ENCODE data around the gene MOSPD3. TPM values are rescaled to one million over a fixed set of nuclear protein-coding genes. Genes with fewer than 3 reads are reported as not detected.

The MOSPD3 gene
- total RNA-seq, 2 experiments from 2014 or later: 12.3 to 13.0 TPM

DNA sequence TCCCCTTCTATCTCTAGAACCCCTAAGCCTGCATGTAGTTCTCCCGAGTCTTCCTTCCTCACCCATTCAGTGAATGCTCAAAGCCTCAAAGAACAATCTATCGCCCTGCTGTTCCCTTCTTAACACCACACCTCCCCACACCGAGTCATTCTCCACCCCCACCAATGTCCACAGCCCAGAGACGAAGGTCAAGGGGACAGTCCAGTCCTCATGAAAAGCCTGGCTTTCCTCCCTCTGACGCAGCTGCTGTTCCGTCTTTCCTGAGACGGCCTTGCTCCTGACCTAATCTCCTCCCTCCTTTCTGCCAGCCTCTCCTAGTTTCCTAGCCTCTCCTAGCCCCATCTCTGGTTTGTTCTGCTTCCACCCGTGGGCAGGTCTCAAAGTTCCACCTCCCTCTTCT, 9.2 kb downstream of the MOSPD3 start:
- Mint-ChIP-seq H3K4me3 (no peak overlapping the region), H3K27ac (no peak overlapping the region), H3K27me3 (ENCODE audit: low read depth) (no peaks in the 10 kb centered on the region), H3K4me1 (ENCODE audit: low read depth) (peaks cover 8% of the 10 kb centered on the region), H3K9me3 (no peaks in the 10 kb centered on the region), H3K36me3 (ENCODE audit: low read depth) (no peaks in the 10 kb centered on the region)
- CTCF ChIA-PET: interaction anchor here (0.8 to 1.3 kb wide), 2 partner anchors 11 to 35 kb away, joined by 3 to 5 read pairs; partner anchors contain the start of genes FBXO24 and LRCH4
- intact Hi-C loops (cut with micrococcal nuclease): no loop called here
- no peak for DNase-seq

DNA sequence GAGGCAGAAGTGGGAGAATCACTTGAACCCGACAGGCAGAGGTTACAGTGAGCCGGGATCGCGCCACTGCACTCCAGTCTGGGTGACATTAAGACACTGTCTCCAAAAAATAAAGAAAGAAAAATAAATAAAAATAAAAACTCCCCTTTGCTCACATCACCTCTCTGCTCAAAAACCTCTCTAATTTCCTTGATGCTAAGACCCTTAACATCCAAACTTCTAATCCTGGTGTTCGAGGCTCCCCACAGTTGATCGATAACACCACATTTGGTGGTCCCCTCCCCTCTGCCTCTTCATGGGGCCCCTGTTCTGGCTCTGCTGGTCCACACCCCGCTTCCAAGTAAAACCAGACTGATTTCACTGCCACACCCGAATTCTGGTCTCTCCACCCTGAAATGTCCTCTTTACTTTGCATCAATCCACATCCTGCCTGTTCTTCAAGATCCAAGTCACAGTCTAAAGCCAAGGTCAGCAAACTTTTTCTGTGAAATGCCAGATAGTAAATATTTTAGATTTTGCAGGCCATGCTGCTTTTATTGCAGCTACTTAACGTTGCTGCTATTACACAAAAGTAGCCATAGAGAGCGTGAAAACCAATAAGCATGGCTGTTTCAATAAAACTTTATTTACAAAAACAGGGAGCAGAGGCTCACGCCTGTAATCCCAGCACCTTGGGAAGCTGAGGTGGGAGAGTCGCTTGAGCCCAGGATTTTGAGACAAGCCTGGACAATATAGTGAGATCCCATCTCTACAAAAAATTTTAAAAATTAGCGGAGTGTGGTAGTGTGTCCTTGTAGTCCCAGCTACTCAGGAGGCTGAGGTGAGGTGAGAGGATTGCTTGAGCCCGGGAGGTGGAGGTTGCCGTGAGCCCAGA, 11.8 kb downstream of the MOSPD3 start:
- H3K27ac Mint-ChIP-seq: no peak overlapping the region
- no peaks in the 10 kb centered on the region for H3K27me3 Mint-ChIP-seq (ENCODE audit: low read depth)
- no peaks in the 10 kb centered on the region for H3K9me3 Mint-ChIP-seq
- CTCF ChIA-PET: interaction anchor here (1.0 kb wide), 1 partner anchor 9 kb away, joined by 3 read pairs; no protein-coding TSS in a partner anchor
- H3K36me3 Mint-ChIP-seq (ENCODE audit: low read depth): no peaks in the 10 kb centered on the region
- H3K4me1 Mint-ChIP-seq (ENCODE audit: low read depth): peaks cover 15% of the 10 kb centered on the region
- intact Hi-C loops (cut with micrococcal nuclease): no loop called here
- no peak overlapping the region for H3K4me3 Mint-ChIP-seq
- no peak for DNase-seq

GRCh38 chr7:100626055-100626454, 13.7 kb downstream of the MOSPD3 start:
- CTCF ChIA-PET: interaction anchor here (0.6 to 2.5 kb wide), 4 partner anchors 41 to 548 kb away, joined by 3 to 13 read pairs (median 6); partner anchors contain the start of gene LRCH4

GRCh38 chr7:100626530-100627237, 14.3 kb downstream of the MOSPD3 start:
- peak overlapping the region; percentile 24 for H3K27ac Mint-ChIP-seq
- H3K9me3 Mint-ChIP-seq: no peaks in the 10 kb centered on the region
- peak overlapping the region; percentile 66 for H3K4me3 Mint-ChIP-seq
- peaks cover 24% of the 10 kb centered on the region for H3K4me1 Mint-ChIP-seq (ENCODE audit: low read depth)
- no peaks in the 10 kb centered on the region for H3K36me3 Mint-ChIP-seq (ENCODE audit: low read depth)
- CTCF ChIA-PET: interaction anchor here (0.6 to 2.5 kb wide), 5 partner anchors 14 to 549 kb away, joined by 3 to 13 read pairs (median 5); partner anchors contain the start of genes LRCH4 and MOSPD3
- peak; percentile 91 for DNase-seq
- H3K27me3 Mint-ChIP-seq (ENCODE audit: low read depth): no peaks in the 10 kb centered on the region
- intact Hi-C loops (cut with micrococcal nuclease): loop anchor here (1.0 to 5.0 kb wide), 5 partner anchors 14 to 226 kb away; partner anchors contain the start of genes FBXO24, LRCH4, MEPCE and MOSPD3

More at GRCh38 chr7:100626055-100626454, 13.7 kb downstream of the MOSPD3 start:
- Mint-ChIP-seq H3K4me3 (peak overlapping the region; percentile 45), H3K4me1 (ENCODE audit: low read depth) (peaks cover 24% of the 10 kb centered on the region), H3K36me3 (ENCODE audit: low read depth) (no peaks in the 10 kb centered on the region), H3K27ac (no peak overlapping the region), H3K9me3 (no peaks in the 10 kb centered on the region), H3K27me3 (ENCODE audit: low read depth) (no peaks in the 10 kb centered on the region)
- DNase-seq: no peak
- intact Hi-C loops (cut with micrococcal nuclease): loop anchor here (1.0 to 5.0 kb wide), 5 partner anchors 14 to 226 kb away; partner anchors contain the start of genes FBXO24, LRCH4, MEPCE and MOSPD3

- Mint-ChIP-seq H3K27me3 (ENCODE audit: low read depth) (no peaks in the 10 kb centered on the region), H3K9me3 (no peaks in the 10 kb centered on the region), H3K36me3 (ENCODE audit: low read depth) (no peaks in the 10 kb centered on the region), H3K27ac (no peak overlapping the region), H3K4me3 (peak overlapping the region; percentile 66), H3K4me1 (ENCODE audit: low read depth) (peaks cover 25% of the 10 kb centered on the region)
- intact Hi-C loops (cut with micrococcal nuclease): loop anchor here (5.0 kb wide), 2 partner anchors 50 to 225 kb away; partner anchors contain the start of gene SLC12A9
- no peak for DNase-seq
- CTCF ChIA-PET: interaction anchor here (1.0 to 2.5 kb wide), 4 partner anchors 15 to 65 kb away, joined by 3 to 13 read pairs (median 4); partner anchors contain the start of genes LRCH4 and MOSPD3
Measured at GRCh38 chr7:100627238-100627549, 14.9 kb downstream of the MOSPD3 start.

GRCh38 chr7:100629117-100629716, 16.9 kb downstream of the MOSPD3 start:
- H3K4me3 Mint-ChIP-seq: no peak overlapping the region
- no peaks in the 10 kb centered on the region for H3K36me3 Mint-ChIP-seq (ENCODE audit: low read depth)
- intact Hi-C loops (cut with micrococcal nuclease): loop anchor here (5.0 kb wide), 2 partner anchors 48 to 223 kb away; partner anchors contain the start of gene SLC12A9
- no peaks in the 10 kb centered on the region for H3K27me3 Mint-ChIP-seq (ENCODE audit: low read depth)
- peaks cover 35% of the 10 kb centered on the region for H3K4me1 Mint-ChIP-seq (ENCODE audit: low read depth)
- peak; percentile 51 for DNase-seq
- CTCF ChIA-PET: interaction anchor here (0.5 to 2.5 kb wide), 9 partner anchors 16 to 630 kb away, joined by 3 to 16 read pairs (median 4); partner anchors contain the start of genes FBXO24, LRCH4, MOSPD3 and POP7
- H3K27ac Mint-ChIP-seq: no peak overlapping the region
- no peaks in the 10 kb centered on the region for H3K9me3 Mint-ChIP-seq

DNA sequence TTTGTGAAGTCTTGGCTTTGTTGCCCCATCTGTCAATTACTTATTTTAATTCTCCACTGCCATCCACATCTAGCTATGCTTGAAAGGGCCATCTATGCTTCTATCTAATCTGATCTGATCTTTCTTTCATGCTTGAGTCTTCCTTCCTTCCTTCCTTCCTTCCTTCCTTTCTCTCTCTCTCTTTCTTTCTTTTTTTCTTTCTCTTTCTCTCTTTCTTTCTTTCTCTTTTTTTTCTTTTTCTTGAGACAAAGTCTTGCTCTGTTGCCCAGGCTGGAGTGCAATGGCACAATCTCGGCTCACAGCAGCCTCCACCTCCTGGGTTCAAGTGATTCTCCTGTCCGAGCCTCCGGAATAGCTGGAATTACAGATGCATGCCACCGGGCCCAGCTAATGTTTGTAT, 17.7 kb downstream of the MOSPD3 start:
- no peak for DNase-seq
- intact Hi-C loops (cut with micrococcal nuclease): loop anchor here (5.0 kb wide), 1 partner anchor 97 kb away; no protein-coding TSS in a partner anchor

DNA sequence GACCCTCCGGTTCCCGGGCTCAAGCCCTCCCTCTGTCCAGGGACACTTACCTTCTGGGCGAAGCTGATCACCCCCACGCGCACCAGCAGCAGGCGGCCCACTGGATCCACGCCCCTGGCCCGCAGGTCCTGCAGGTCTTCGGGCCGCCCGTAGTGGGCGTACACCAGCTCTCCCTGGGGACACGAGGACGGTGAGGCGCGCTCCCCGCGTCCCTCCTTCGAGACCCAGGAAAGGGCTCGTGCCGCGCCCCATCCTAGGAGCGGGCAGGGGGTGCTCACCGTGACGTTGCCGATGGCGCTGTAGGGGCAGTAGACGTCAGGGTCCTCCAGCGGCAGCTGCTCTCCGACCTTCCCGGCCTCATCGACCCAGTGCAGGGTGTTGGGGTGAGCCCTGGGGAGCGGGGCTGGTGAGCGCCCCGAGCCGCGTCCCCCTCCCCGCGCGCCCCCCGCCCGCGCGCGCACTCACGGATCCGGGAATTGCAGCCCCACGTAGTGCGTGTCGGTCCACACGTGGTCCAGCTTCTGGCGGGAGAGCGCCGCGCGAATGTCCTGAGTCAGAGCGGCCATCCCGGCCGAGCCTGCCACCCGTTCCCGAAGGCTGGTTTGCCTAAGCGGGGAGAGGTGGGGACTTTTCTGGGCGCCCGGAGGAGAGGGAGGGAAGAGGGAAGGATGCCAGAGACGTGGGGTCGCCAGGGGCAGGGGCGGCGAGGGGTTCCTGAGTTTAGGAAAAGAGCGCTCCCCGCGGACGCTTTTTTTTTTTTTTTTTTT, 20.8 kb downstream of the MOSPD3 start:
- H3K4me1 Mint-ChIP-seq (ENCODE audit: low read depth): peaks cover 22% of the 10 kb centered on the region
- CTCF ChIA-PET: interaction anchor here (0.6 to 3.9 kb wide), 15 partner anchors 9 to 92 kb away, joined by 3 to 38 read pairs (median 4); partner anchors contain the start of genes ACTL6B, MOSPD3 and POP7
- H3K36me3 Mint-ChIP-seq (ENCODE audit: low read depth): peaks cover 6% of the 10 kb centered on the region
- intact Hi-C loops (cut with micrococcal nuclease): loop anchor here (1.0 to 5.0 kb wide), 2 partner anchors 58 to 94 kb away; no protein-coding TSS in a partner anchor
- DNase-seq: peak; percentile 71
- H3K27ac Mint-ChIP-seq: peak overlapping the region; percentile 76
- peak overlapping the region; percentile 80 for H3K4me3 Mint-ChIP-seq
- no peaks in the 10 kb centered on the region for H3K27me3 Mint-ChIP-seq (ENCODE audit: low read depth)
- no peaks in the 10 kb centered on the region for H3K9me3 Mint-ChIP-seq

More for the DNA sequence above, 17.7 kb downstream of the MOSPD3 start:
- Mint-ChIP-seq H3K36me3 (ENCODE audit: low read depth) (peaks cover 3% of the 10 kb centered on the region), H3K4me3 (no peak overlapping the region), H3K27me3 (ENCODE audit: low read depth) (no peaks in the 10 kb centered on the region), H3K9me3 (no peaks in the 10 kb centered on the region), H3K4me1 (ENCODE audit: low read depth) (peaks cover 35% of the 10 kb centered on the region), H3K27ac (peak overlapping the region; percentile 26)
- CTCF ChIA-PET: interaction anchor here (0.6 to 2.5 kb wide), 6 partner anchors 17 to 185 kb away, joined by 3 to 16 read pairs (median 4); partner anchors contain the start of gene MOSPD3

DNA sequence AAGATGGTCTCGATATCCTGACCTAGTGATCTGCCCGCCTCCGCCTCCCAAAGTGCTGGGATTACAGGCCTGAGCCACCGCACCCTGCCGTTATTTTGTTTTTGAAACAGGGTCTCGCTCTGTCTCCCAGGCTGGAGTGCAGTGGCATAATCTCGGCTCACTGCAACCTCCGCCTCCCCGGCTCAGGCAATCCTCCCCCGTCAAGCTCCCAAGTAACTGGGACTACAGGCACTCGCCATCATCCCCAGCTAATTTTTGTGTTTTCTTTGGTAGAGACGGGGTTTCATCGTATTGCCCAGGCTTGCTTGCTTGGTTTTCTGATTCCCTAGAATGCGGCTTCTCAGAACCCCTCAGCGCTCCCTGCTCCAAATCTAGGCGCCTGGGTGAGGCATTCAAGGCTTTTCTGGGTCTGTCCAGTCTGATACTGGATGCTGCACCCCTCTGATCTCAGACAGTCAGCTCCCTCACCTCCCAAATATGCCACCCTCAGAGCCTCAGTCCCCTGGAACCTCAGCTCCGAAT, 27.7 kb downstream of the MOSPD3 start:
- no peak for DNase-seq
- peaks cover 3% of the 10 kb centered on the region for H3K36me3 Mint-ChIP-seq (ENCODE audit: low read depth)
- no peaks in the 10 kb centered on the region for H3K9me3 Mint-ChIP-seq
- H3K4me3 Mint-ChIP-seq: no peak overlapping the region
- H3K27ac Mint-ChIP-seq: no peak overlapping the region
- H3K4me1 Mint-ChIP-seq (ENCODE audit: low read depth): no peaks in the 10 kb centered on the region
- intact Hi-C loops (cut with micrococcal nuclease): no loop called here
- CTCF ChIA-PET: interaction anchor here (0.6 kb wide), 2 partner anchors 212 to 536 kb away, joined by 3 read pairs; partner anchors contain the start of gene SLC12A9
- H3K27me3 Mint-ChIP-seq (ENCODE audit: low read depth): no peaks in the 10 kb centered on the region

- intact Hi-C loops (cut with micrococcal nuclease): no loop called here
- Mint-ChIP-seq H3K4me1 (ENCODE audit: low read depth) (no peaks in the 10 kb centered on the region), H3K9me3 (no peaks in the 10 kb centered on the region), H3K27ac (no peak overlapping the region), H3K36me3 (ENCODE audit: low read depth) (peaks cover 2% of the 10 kb centered on the region), H3K4me3 (no peak overlapping the region), H3K27me3 (ENCODE audit: low read depth) (no peaks in the 10 kb centered on the region)
- CTCF ChIA-PET: no interaction called here
- DNase-seq: no peak
Measured at GRCh38 chr7:100640517-100641440, 28.4 kb downstream of the MOSPD3 start.

Measured in activated naive CD4-positive, alpha-beta T cell treated with anti-CD3 and anti-CD28 coated beads for 36 hours (primary cell).